ENCODE data around the gene SLC46A1.

Gene SLC46A1

GRCh38 chr17:28379814-28380801 is 25.9 kb downstream of the SLC46A1 start:
- peak; percentile 52 to 79 for DNase-seq

- no peak for DNase-seq
Measured at GRCh38 chr17:28372945-28373274, 33.1 kb downstream of the SLC46A1 start.

GRCh38 chr17:28372203-28372944 is 33.6 kb downstream of the SLC46A1 start:
- no peak for DNase-seq

GRCh38 chr17:28371245-28372202 is 34.5 kb downstream of the SLC46A1 start, which contains the start of gene SARM1:
SARM1 (plus strand) TSS chr17:28371694; CDS start chr17:28372033, 339 bp downstream.
- DNase-seq: no peak

- no peak for DNase-seq
Measured at GRCh38 chr17:28370744-28371103, 35.3 kb downstream of the SLC46A1 start.

GRCh38 chr17:28370035-28370743 is 35.8 kb downstream of the SLC46A1 start, which contains the start of gene VTN:
VTN (minus strand) TSS chr17:28370307; CDS start chr17:28370203, 104 bp downstream.
- DNase-seq: peak; percentile 24 to 51

GRCh38 chr17:28369684-28370034 is 36.4 kb downstream of the SLC46A1 start:
- no peak for DNase-seq

GRCh38 chr17:28368915-28369683 is 36.9 kb downstream of the SLC46A1 start:
- DNase-seq: no peak

- no peak for DNase-seq
Measured at GRCh38 chr17:28368306-28368831, 37.6 kb downstream of the SLC46A1 start.

GRCh38 chr17:28367641-28368305 is 38.2 kb downstream of the SLC46A1 start:
- no peak for DNase-seq

- DNase-seq: no peak
Measured at GRCh38 chr17:28366605-28367004, 39.4 kb downstream of the SLC46A1 start.

GRCh38 chr17:28365487-28365886 is 40.5 kb downstream of the SLC46A1 start:
- DNase-seq: no peak

- DNase-seq: no peak
Measured at GRCh38 chr17:28364665-28365363, 41.2 kb downstream of the SLC46A1 start, which contains the start of gene SEBOX. SEBOX (minus strand) TSS chr17:28365199; CDS start chr17:28365151, 48 bp downstream.

GRCh38 chr17:28363776-28364650 is 42.0 kb downstream of the SLC46A1 start:
- no peak for DNase-seq

GRCh38 chr17:28363186-28363585 is 42.8 kb downstream of the SLC46A1 start:
- DNase-seq: no peak

- no peak for DNase-seq
Measured at GRCh38 chr17:28357901-28358197, 48.2 kb downstream of the SLC46A1 start.

- peak; percentile 96 to 97 for DNase-seq
Measured at GRCh38 chr17:28357061-28357900, 48.7 kb downstream of the SLC46A1 start, which contains the start of gene POLDIP2. POLDIP2 (minus strand) TSS chr17:28357527; CDS start chr17:28357448, 79 bp downstream.

Data from inflammatory macrophage (primary cell).